ENCODE data around the gene PRAME.

- no peak for TF ChIP-seq CTCF (IDR thresholded peaks at IDR 0.05 in 8 of 11, conservative IDR thresholded peaks at IDR 0.05 in 3 of 11)
- TF ChIP-seq POLR2A (IDR thresholded peaks at IDR 0.05): no peak
Measured at GRCh38 chr22:22546490-22546889, 12.6 kb downstream of the PRAME start.
